A549 (cell line): ENCODE results near the gene TMEM8B.

Experiments used
- BHLHE40 ChIP-seq: IDR thresholded peaks from 2 replicates; pipeline ENCODE4 v1.6.1; 2012; ENCODE audit warnings: low read depth, low read length, inconsistent platforms
- MAFK ChIP-seq: fragments of 450-650 bp; IDR thresholded peaks from 2 replicates; pipeline ENCODE4 v1.6.1; 2014; ENCODE audit not compliant: partially characterized antibody
- POLR2A ChIP-seq: IDR thresholded peaks from 2 replicates; pipeline ENCODE4 v1.6.1; 2012; ENCODE audit warnings: mild to moderate bottlenecking, low read length
- TF ChIP-seq, protein P1 (sequence below): fragments of >200 bp; sonication (Bioruptor Twin); formaldehyde crosslinking; IDR thresholded peaks from 3 replicates; pipeline ENCODE4 v1.5.1; 2016
- TF ChIP-seq, protein P2 (sequence below): IDR thresholded peaks from 2 replicates; pipeline ENCODE4 v1.6.1; 2012; ENCODE audit warnings: low read depth, borderline replicate concordance

DNA sequence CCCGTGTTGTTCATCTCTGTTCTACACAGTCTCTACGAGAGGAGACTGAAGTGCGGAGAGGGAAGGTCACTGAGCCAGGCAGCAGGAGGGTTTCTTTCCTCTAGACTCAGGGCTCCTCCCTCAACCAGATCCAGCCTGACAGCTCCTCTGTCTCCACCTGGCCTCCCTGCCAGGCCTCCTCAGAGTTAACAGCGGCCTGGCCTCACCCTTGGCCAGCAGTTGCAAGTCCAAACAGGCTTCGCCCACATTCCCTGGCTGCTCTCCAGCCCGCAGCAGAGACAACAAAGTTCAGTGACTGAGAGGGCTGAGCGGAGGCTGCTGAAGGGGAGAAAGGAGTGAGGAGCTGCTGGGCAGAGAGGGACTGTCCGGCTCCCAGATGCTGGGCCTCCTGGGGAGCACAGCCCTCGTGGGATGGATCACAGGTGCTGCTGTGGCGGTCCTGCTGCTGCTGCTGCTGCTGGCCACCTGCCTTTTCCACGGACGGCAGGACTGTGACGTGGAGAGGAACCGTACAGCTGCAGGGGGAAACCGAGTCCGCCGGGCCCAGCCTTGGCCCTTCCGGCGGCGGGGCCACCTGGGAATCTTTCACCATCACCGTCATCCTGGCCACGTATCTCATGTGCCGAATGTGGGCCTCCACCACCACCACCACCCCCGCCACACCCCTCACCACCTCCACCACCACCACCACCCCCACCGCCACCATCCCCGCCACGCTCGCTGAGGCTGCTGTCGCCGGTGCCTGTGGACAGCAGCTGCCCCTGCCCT lies 77.1 kb downstream of the TMEM8B start, which contains the start of gene HRCT1:
- no peak for TF ChIP-seq POLR2A
- TF ChIP-seq, protein P1, sequence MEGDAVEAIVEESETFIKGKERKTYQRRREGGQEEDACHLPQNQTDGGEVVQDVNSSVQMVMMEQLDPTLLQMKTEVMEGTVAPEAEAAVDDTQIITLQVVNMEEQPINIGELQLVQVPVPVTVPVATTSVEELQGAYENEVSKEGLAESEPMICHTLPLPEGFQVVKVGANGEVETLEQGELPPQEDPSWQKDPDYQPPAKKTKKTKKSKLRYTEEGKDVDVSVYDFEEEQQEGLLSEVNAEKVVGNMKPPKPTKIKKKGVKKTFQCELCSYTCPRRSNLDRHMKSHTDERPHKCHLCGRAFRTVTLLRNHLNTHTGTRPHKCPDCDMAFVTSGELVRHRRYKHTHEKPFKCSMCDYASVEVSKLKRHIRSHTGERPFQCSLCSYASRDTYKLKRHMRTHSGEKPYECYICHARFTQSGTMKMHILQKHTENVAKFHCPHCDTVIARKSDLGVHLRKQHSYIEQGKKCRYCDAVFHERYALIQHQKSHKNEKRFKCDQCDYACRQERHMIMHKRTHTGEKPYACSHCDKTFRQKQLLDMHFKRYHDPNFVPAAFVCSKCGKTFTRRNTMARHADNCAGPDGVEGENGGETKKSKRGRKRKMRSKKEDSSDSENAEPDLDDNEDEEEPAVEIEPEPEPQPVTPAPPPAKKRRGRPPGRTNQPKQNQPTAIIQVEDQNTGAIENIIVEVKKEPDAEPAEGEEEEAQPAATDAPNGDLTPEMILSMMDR: no peak
- TF ChIP-seq MAFK: no peak
- TF ChIP-seq, protein P2, sequence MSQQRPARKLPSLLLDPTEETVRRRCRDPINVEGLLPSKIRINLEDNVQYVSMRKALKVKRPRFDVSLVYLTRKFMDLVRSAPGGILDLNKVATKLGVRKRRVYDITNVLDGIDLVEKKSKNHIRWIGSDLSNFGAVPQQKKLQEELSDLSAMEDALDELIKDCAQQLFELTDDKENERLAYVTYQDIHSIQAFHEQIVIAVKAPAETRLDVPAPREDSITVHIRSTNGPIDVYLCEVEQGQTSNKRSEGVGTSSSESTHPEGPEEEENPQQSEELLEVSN: peak; percentile 43; the same call in 1 of the 2 replicates
- no peak for TF ChIP-seq BHLHE40
